WTC11 (cell line): ENCODE results near the gene DCXR. TPM values are rescaled to one million over a fixed set of nuclear protein-coding genes. Genes with fewer than 3 reads are reported as not detected.

Experiments used
- ATAC-seq: fragments of 200-7000 bp; cut with Tn5 transposase; 2 replicates; pipeline ENCODE4 v1.10.0; 2021; ENCODE audit warnings: mild to moderate bottlenecking, moderate library complexity
- CTCF ChIA-PET: fragments of 300-600 bp; sonication (Branson Sonifier 250); formaldehyde crosslinking; loops from one replicate; lab custom pipeline; 2021; ENCODE audit warnings: antibody characterized with exemption; lab: Charles Lee
- POLR2A ChIA-PET: fragments of 350-600 bp; sonication (Branson Sonifier 250); formaldehyde crosslinking; loops from one replicate; lab custom pipeline; 2021; ENCODE audit warnings: antibody characterized with exemption; lab: Charles Lee
- DNase-seq: peaks from one replicate; pipeline ENCODE4 v3.0.0; 2021; ENCODE audit warnings: low spot score
- H3K27ac Mint-ChIP-seq: 2 replicates; pipeline ENCODE4 v1.8.0; 2021; ENCODE audit warnings: mixed read lengths
- H3K27me3 Mint-ChIP-seq: 2 replicates; pipeline ENCODE4 v1.8.0; 2021; ENCODE audit warnings: low read depth, mild to moderate bottlenecking, moderate library complexity, mixed read lengths
- H3K36me3 Mint-ChIP-seq: 2 replicates; pipeline ENCODE4 v1.8.0; 2021; ENCODE audit warnings: mixed read lengths
- H3K4me1 Mint-ChIP-seq: 2 replicates; pipeline ENCODE4 v1.8.0; 2022; ENCODE audit warnings: mixed read lengths
- H3K4me3 Mint-ChIP-seq: 2 replicates; pipeline ENCODE4 v1.8.0; 2021; ENCODE audit warnings: mild to moderate bottlenecking, moderate library complexity, mixed read lengths
- H3K9me3 Mint-ChIP-seq: 2 replicates; pipeline ENCODE4 v1.8.0; 2021; ENCODE audit warnings: mixed read lengths
- ATF3 ChIP-seq: sonication (generic); formaldehyde crosslinking; conservative IDR thresholded peaks from 2 replicates; pipeline ENCODE4 v1.8.1; 2022; ENCODE audit warnings: mild to moderate bottlenecking, missing genetic modification reagents
- ATF6 ChIP-seq: sonication (generic); formaldehyde crosslinking; IDR thresholded peaks from 2 replicates; pipeline ENCODE4 v1.8.1; 2023; ENCODE audit warnings: mild to moderate bottlenecking, missing genetic modification reagents
- CTCF ChIP-seq: fragments of 200-600 bp; IDR thresholded peaks from 2 replicates; pipeline ENCODE4 v1.8.0; 2022; ENCODE audit warnings: antibody characterized with exemption
- E2F1 ChIP-seq: sonication (generic); formaldehyde crosslinking; IDR thresholded peaks from 2 replicates; pipeline ENCODE4 v1.8.0; 2022; ENCODE audit warnings: mild to moderate bottlenecking, missing genetic modification reagents
- E2F5 ChIP-seq: sonication (generic); formaldehyde crosslinking; IDR thresholded peaks from 2 replicates; pipeline ENCODE4 v1.8.1; 2022; ENCODE audit warnings: mild to moderate bottlenecking, moderate library complexity, missing genetic modification reagents
- FOXK1 ChIP-seq: sonication (generic); formaldehyde crosslinking; IDR thresholded peaks from 2 replicates; pipeline ENCODE4 v1.8.0; 2022; ENCODE audit warnings: mild to moderate bottlenecking, moderate library complexity, missing genetic modification reagents
- GTF2I ChIP-seq: fragments of 250-450 bp; sonication (Bioruptor Pico); conservative IDR thresholded peaks from 2 replicates; pipeline ENCODE4 v1.4.0; 2021; ENCODE audit warnings: mild to moderate bottlenecking
- KAT7 ChIP-seq: sonication (generic); formaldehyde crosslinking; IDR thresholded peaks from 2 replicates; pipeline ENCODE4 v1.8.1; 2023; ENCODE audit warnings: missing genetic modification reagents, mild to moderate bottlenecking, borderline replicate concordance
- NFATC4 ChIP-seq: fragments of 250-450 bp; sonication (Bioruptor Pico); IDR thresholded peaks from 2 replicates; pipeline ENCODE4 v1.9.0; 2021; ENCODE audit warnings: mild to moderate bottlenecking
- NFYB ChIP-seq: sonication (generic); formaldehyde crosslinking; conservative IDR thresholded peaks from 2 replicates; pipeline ENCODE4 v1.8.0; 2022; ENCODE audit warnings: low read depth, missing genetic modification reagents
- RELA ChIP-seq: sonication (generic); formaldehyde crosslinking; IDR thresholded peaks from 2 replicates; pipeline ENCODE4 v1.8.1; 2022; ENCODE audit warnings: missing genetic modification reagents, mild to moderate bottlenecking, borderline replicate concordance
- TCF7 ChIP-seq: sonication (generic); formaldehyde crosslinking; IDR thresholded peaks from 2 replicates; pipeline ENCODE4 v1.8.0; 2022; ENCODE audit warnings: mild to moderate bottlenecking, low read depth, missing genetic modification reagents, moderate library complexity
- TP53 ChIP-seq: sonication (generic); formaldehyde crosslinking; IDR thresholded peaks from 2 replicates; pipeline ENCODE4 v1.8.1; 2023; ENCODE audit warnings: mild to moderate bottlenecking, missing genetic modification reagents
- ZBTB21 ChIP-seq: sonication (generic); formaldehyde crosslinking; IDR thresholded peaks from 2 replicates; pipeline ENCODE4 v1.8.1; 2023; ENCODE audit warnings: mild to moderate bottlenecking, missing genetic modification reagents, borderline replicate concordance
- ZMAT4 ChIP-seq: fragments of 250-450 bp; sonication (Bioruptor Pico); IDR thresholded peaks from 2 replicates; pipeline ENCODE4 v1.9.0; 2021; ENCODE audit warnings: mild to moderate bottlenecking
- ZNF121 ChIP-seq: sonication (generic); formaldehyde crosslinking; IDR thresholded peaks from 2 replicates; pipeline ENCODE4 v1.8.0; 2023; ENCODE audit warnings: missing genetic modification reagents
- total RNA-seq: library from RNA; stranded (reverse); gene quantifications from 3 replicates; pipeline ENCODE4 v1.2.3, GENCODE V29; 2021

The DCXR gene
- total RNA-seq, 1 experiment from 2014 or later: 130 TPM

- no peak for ATAC-seq
- Mint-ChIP-seq H3K9me3 (no peaks in the 10 kb centered on the region), H3K36me3 (no peaks in the 10 kb centered on the region), H3K27me3 (no peaks in the 10 kb centered on the region), H3K4me1 (peaks cover 11% of the 10 kb centered on the region), H3K4me3 (no peak overlapping the region), H3K27ac (no peak overlapping the region; the same call in 1 of the 2 replicates)
- POLR2A ChIA-PET: no interaction called here
- peak; percentile 9 for DNase-seq
- CTCF ChIA-PET: interaction anchor here (0.8 to 2.7 kb wide), 11 partner anchors 16 to 107 kb away, joined by 3 to 19 read pairs (median 9); partner anchors contain the start of genes CENPX, LRRC45, NOTUM and RAC3
- TF ChIP-seq ATF3 (CRISPR knock-in tag) (no peak), RELA (CRISPR knock-in tag) (no peak), E2F5 (CRISPR knock-in tag) (no peak)
These were observed 40.6 kb downstream of the DCXR start for GRCh38 chr17:81996757-81997441.

- CTCF ChIA-PET: interaction anchor here (0.6 to 2.7 kb wide), 25 partner anchors 9 to 157 kb away, joined by 3 to 19 read pairs (median 5); partner anchors contain the start of genes CENPX, LRRC45, MAFG and NOTUM
These were observed 41.2 kb downstream of the DCXR start for GRCh38 chr17:81996232-81996756.

GRCh38 chr17:81995463-81996231 is 41.9 kb downstream of the DCXR start:
- POLR2A ChIA-PET: no interaction called here
- Mint-ChIP-seq H3K4me3 (no peak overlapping the region), H3K4me1 (peaks cover 18% of the 10 kb centered on the region), H3K27me3 (no peaks in the 10 kb centered on the region), H3K9me3 (no peaks in the 10 kb centered on the region), H3K27ac (peak overlapping the region; percentile 65), H3K36me3 (no peaks in the 10 kb centered on the region)
- TF ChIP-seq ZBTB21: no peak
- no peak for TF ChIP-seq NFATC4
- no peak for TF ChIP-seq ZNF121 (CRISPR knock-in tag)
- TF ChIP-seq RELA (CRISPR knock-in tag): no peak
- no peak for TF ChIP-seq GTF2I (CRISPR knock-in tag)
- no peak for TF ChIP-seq KAT7
- no peak for TF ChIP-seq NFYB (CRISPR knock-in tag)
- no peak for TF ChIP-seq TCF7 (CRISPR knock-in tag)
- TF ChIP-seq ATF6 (CRISPR knock-in tag): no peak
- TF ChIP-seq TP53 (CRISPR knock-in tag): 0 out of 2 replicates have a peak, but pooled peaks have one; percentile 27
- TF ChIP-seq E2F1 (CRISPR knock-in tag): no peak
- 0 out of 2 replicates have a peak, but pooled peaks have one; percentile 17 for TF ChIP-seq CTCF
- DNase-seq: peak; percentile 58
- CTCF ChIA-PET: interaction anchor here (0.6 to 2.7 kb wide), 25 partner anchors 9 to 156 kb away, joined by 3 to 19 read pairs (median 5); partner anchors contain the start of genes CENPX, LRRC45, MAFG and NOTUM
- ATAC-seq: peak; percentile 49

More at GRCh38 chr17:81996232-81996756, 41.2 kb downstream of the DCXR start:
- Mint-ChIP-seq H3K4me3 (no peak overlapping the region), H3K27ac (peak overlapping the region; percentile 65; the same call in 1 of the 2 replicates), H3K4me1 (peaks cover 16% of the 10 kb centered on the region), H3K9me3 (no peaks in the 10 kb centered on the region), H3K27me3 (no peaks in the 10 kb centered on the region), H3K36me3 (no peaks in the 10 kb centered on the region)
- POLR2A ChIA-PET: no interaction called here
- TF ChIP-seq FOXK1 (CRISPR knock-in tag) (no peak), ZMAT4 (no peak), NFYB (CRISPR knock-in tag) (no peak)
- ATAC-seq: no peak
- DNase-seq: peak; percentile 8
